HCT116 (cell line): ENCODE measurements around the gene FAM120A. TPM values are rescaled to one million over a fixed set of nuclear protein-coding genes. Genes with fewer than 3 reads are reported as not detected.
A peak's percentile ranks its signal among the peaks of the same experiment; 100 is the strongest.

Source experiments
- ATAC-seq: fragments of 200-7000 bp; cut with Tn5 transposase; 2 replicates; pipeline ENCODE4 v1.9.1; 2020; ENCODE audit warnings: mild to moderate bottlenecking, moderate library complexity
- BruUV-seq: library from RNA; stranded (reverse); fragments of 400-500 nt; replicated peaks from 2 replicates; lab custom pipeline; 2021; lab: Mats Ljungman, UMichigan
- CTCF ChIA-PET: fragments of 300-600 bp; sonication (Branson Sonifier 250); formaldehyde crosslinking; loops from one replicate; lab custom pipeline; 2021; ENCODE audit warnings: antibody characterized with exemption; lab: Charles Lee
- POLR2A ChIA-PET: fragments of 300-600, 350-600 bp; sonication (Branson Sonifier 250); formaldehyde crosslinking; loops from one replicate; lab custom pipeline; 2021; ENCODE audit warnings: antibody characterized with exemption; lab: Charles Lee
- RAD21 ChIA-PET, 2 experiments: fragments of 300-600 bp; sonication (Branson Sonifier 250); formaldehyde crosslinking; loops; one replicate each; lab custom pipeline; 2023; ENCODE audit warnings: low total read pairs in 2 of 2; ENCODE audit not compliant: uncharacterized antibody in 2 of 2, unreplicated experiment in 2 of 2, low non-redundant PET in 1 of 2; lab: Charles Lee
- DNase-seq: peaks from one replicate; pipeline ENCODE4 v3.0.0-alpha.2; 2010; ENCODE audit warnings: low read depth, low spot score
- H2AFZ ChIP-seq: fragments of 200-600 bp; shearing (Covaris generic), sonication (generic); 2 replicates; pipeline ENCODE4 v1.6.1; 2017; ENCODE audit warnings: low read depth, mixed run types, mixed read lengths, antibody characterized with exemption, low read length; ENCODE audit not compliant: poor library complexity, severe bottlenecking
- H3K27ac ChIP-seq: 2 replicates; pipeline ENCODE4 v1.5.1; 2012; ENCODE audit warnings: low read depth, low read length
- H3K27me3 ChIP-seq: fragments of 200-600 bp; sonication (generic); 2 replicates; pipeline ENCODE4 v1.6.1; 2016; ENCODE audit warnings: mixed run types, low read length, mixed read lengths; ENCODE audit not compliant: insufficient read depth
- H3K36me3 ChIP-seq, 2 experiments: fragments of 200-500 bp in 1 of 2; fragments of 200-600 bp in 1 of 2; sonication (Bioruptor generic) in 1 of 2; sonication (generic) in 1 of 2; 2 replicates each; pipeline versions ENCODE4 v1.5.1 to v1.6.1; 2014 to 2016; ENCODE audit warnings: low read length in 2 of 2, inconsistent platforms in 1 of 2, mixed read lengths in 1 of 2, mixed run types in 1 of 2; ENCODE audit not compliant: insufficient read depth in 2 of 2, control insufficient read depth in 1 of 2
- H3K4me1 ChIP-seq, 2 experiments: fragments of 200-600 bp in 1 of 2; sonication (generic) in 1 of 2; 2 replicates each; pipeline versions ENCODE4 v1.5.1 to v1.6.1; 2012 to 2017; ENCODE audit warnings: low read length in 2 of 2, inconsistent platforms in 1 of 2, mild to moderate bottlenecking in 1 of 2, mixed read lengths in 1 of 2, mixed run types in 1 of 2, moderate library complexity in 1 of 2; ENCODE audit not compliant: insufficient read depth in 2 of 2, control insufficient read depth in 1 of 2
- H3K4me2 ChIP-seq: fragments of 200-600 bp; sonication (generic); 2 replicates; pipeline ENCODE4 v1.6.1; 2017; ENCODE audit warnings: mixed run types, low read length, mixed read lengths
- H3K4me3 ChIP-seq, 2 experiments: fragments of 200-600 bp in 1 of 2; sonication (generic) in 1 of 2; replicated peaks in 1 of 2; 2 replicates each; pipeline ENCODE4 v1.5.1; 2011 to 2016; ENCODE audit warnings: low read length in 2 of 2, control low read depth in 1 of 2, low read depth in 1 of 2, mild to moderate bottlenecking in 1 of 2, mixed read lengths in 1 of 2, mixed run types in 1 of 2
- H3K79me2 ChIP-seq: fragments of 200-600 bp; sonication (generic); 2 replicates; pipeline ENCODE4 v1.6.1; 2017; ENCODE audit warnings: mild to moderate bottlenecking, mixed run types, low read length, moderate library complexity, mixed read lengths; ENCODE audit not compliant: insufficient read depth
- H3K9ac ChIP-seq: fragments of 200-600 bp; sonication (generic); 2 replicates; pipeline ENCODE4 v1.6.1; 2016; ENCODE audit warnings: low read length, mixed read lengths
- H3K9me2 ChIP-seq: fragments of 200-600 bp; sonication (generic), shearing (Covaris generic); 2 replicates; pipeline ENCODE4 v1.6.1; 2017; ENCODE audit warnings: mixed run types, mild to moderate bottlenecking, moderate library complexity; ENCODE audit not compliant: insufficient read depth
- H3K9me3 ChIP-seq, 2 experiments: fragments of 200-500 bp in 1 of 2; fragments of 200-600 bp in 1 of 2; sonication (Bioruptor generic) in 1 of 2; sonication (generic) in 1 of 2; 2 replicates each; pipeline ENCODE4 v1.6.1; 2014 to 2017; ENCODE audit warnings: low read length in 2 of 2, mixed read lengths in 2 of 2, inconsistent platforms in 1 of 2, low read depth in 1 of 2, mild to moderate bottlenecking in 1 of 2, mixed run types in 1 of 2, moderate library complexity in 1 of 2; ENCODE audit not compliant: control insufficient read depth in 1 of 2, insufficient read depth in 1 of 2
- H4K20me1 ChIP-seq: fragments of 200-600 bp; sonication (generic), shearing (Covaris generic); 2 replicates; pipeline ENCODE4 v1.6.1; 2017; ENCODE audit warnings: mixed run types, mild to moderate bottlenecking, moderate library complexity; ENCODE audit not compliant: insufficient read depth
- CEBPB ChIP-seq: IDR thresholded peaks from 2 replicates; pipeline ENCODE4 v1.6.1; 2012; ENCODE audit warnings: low read depth
- EGR1 ChIP-seq: IDR thresholded peaks from 2 replicates; pipeline ENCODE4 v1.6.1; 2012; ENCODE audit warnings: low read depth
- ELF1 ChIP-seq: IDR thresholded peaks from 2 replicates; pipeline ENCODE4 v1.6.1; 2012; ENCODE audit warnings: low read depth, borderline replicate concordance
- EZH2 ChIP-seq: fragments of 200-600 bp; sonication (generic); IDR thresholded peaks from 2 replicates; pipeline ENCODE4 v1.6.1; 2017; ENCODE audit warnings: antibody characterized with exemption, mixed run types
- EZH2phosphoT487 ChIP-seq: fragments of 200-600 bp; IDR thresholded peaks from 2 replicates; pipeline ENCODE4 v1.6.1; 2018; ENCODE audit warnings: antibody characterized with exemption, borderline replicate concordance
- FOSL1 ChIP-seq: IDR thresholded peaks from 2 replicates; pipeline ENCODE4 v1.6.1; 2012; ENCODE audit warnings: low read depth
- JUND ChIP-seq: IDR thresholded peaks from 2 replicates; pipeline ENCODE4 v1.6.1; 2012
- POLR2AphosphoS5 ChIP-seq: IDR thresholded peaks from 2 replicates; pipeline ENCODE4 v1.6.1; 2011; ENCODE audit warnings: mild to moderate bottlenecking, low read depth, low read length, moderate library complexity
- RAD21 ChIP-seq: IDR thresholded peaks from 2 replicates; pipeline ENCODE4 v1.6.1; 2012; ENCODE audit warnings: low read depth, mild to moderate bottlenecking
- SP1 ChIP-seq: IDR thresholded peaks from 2 replicates; pipeline ENCODE4 v1.6.1; 2012; ENCODE audit warnings: low read depth
- TCF7L2 ChIP-seq: IDR thresholded peaks from 2 replicates; pipeline ENCODE4 v1.7.0; 2011; ENCODE audit warnings: borderline replicate concordance, inconsistent platforms; ENCODE audit not compliant: insufficient read depth, insufficient read length; ENCODE audit errors: extremely low read depth
- YY1 ChIP-seq: IDR thresholded peaks from 2 replicates; pipeline ENCODE4 v1.6.1; 2011; ENCODE audit warnings: low read length, low read depth, moderate library complexity, mild to moderate bottlenecking; ENCODE audit not compliant: insufficient replicate concordance; ENCODE audit errors: extremely low read depth
- intact Hi-C: fragments of 100-400 bp; cut with micrococcal nuclease; formaldehyde crosslinking; loops from 2 replicates; pipeline ENCODE4 v1.10.0; 2022
- total RNA-seq: library from RNA; stranded (reverse); gene quantifications from one replicate; pipeline ENCODE4 v1.2.1, GENCODE V29; 2021; ENCODE audit not compliant: unreplicated experiment
- TF ChIP-seq, protein P1 (sequence below): IDR thresholded peaks from 2 replicates; pipeline ENCODE4 v1.6.1; 2011; ENCODE audit warnings: mild to moderate bottlenecking, low read length, moderate library complexity; ENCODE audit not compliant: insufficient replicate concordance; ENCODE audit errors: extremely low read depth
- TF ChIP-seq, protein P2 (sequence below), 3 experiments: fragments of 200-600 bp in 1 of 3; sonication (generic) in 1 of 3; IDR thresholded peaks in 2 of 3; conservative IDR thresholded peaks in 1 of 3; 2 replicates each; pipeline ENCODE4 v1.5.1; 2012 to 2017; ENCODE audit warnings: low read depth in 2 of 3, low read length in 2 of 3, antibody characterized with exemption in 1 of 3, borderline replicate concordance in 1 of 3, control low read depth in 1 of 3, mild to moderate bottlenecking in 1 of 3, mixed read lengths in 1 of 3, mixed run types in 1 of 3, moderate library complexity in 1 of 3; ENCODE audit not compliant: insufficient read depth in 1 of 3

FAM120A gene
- total RNA-seq, 1 experiment from 2014 or later, result 122 TPM

GRCh38 chr9:93427655-93428379, 23.7 kb upstream of the FAM120A start:
- no TSS peak for BruUV-seq
- H3K4me2 ChIP-seq, result no peak overlapping the region
- H3K36me3 ChIP-seq, result no peaks in the 10 kb centered on the region
- no peak overlapping the region for H3K4me3 ChIP-seq
- no peaks in the 10 kb centered on the region for H4K20me1 ChIP-seq
- no peak overlapping the region for H2AFZ ChIP-seq
- TF ChIP-seq CEBPB (no peak), EZH2phosphoT487 (no peak), EGR1 (no peak), POLR2AphosphoS5 (no peak), RAD21 (peak; percentile 34; the same call in 1 of the 2 replicates), SP1 (no peak), EZH2 (no peak), FOSL1 (no peak), ELF1 (no peak), TCF7L2 (no peak), YY1 (no peak), JUND (no peak)
- TF ChIP-seq, protein P1, sequence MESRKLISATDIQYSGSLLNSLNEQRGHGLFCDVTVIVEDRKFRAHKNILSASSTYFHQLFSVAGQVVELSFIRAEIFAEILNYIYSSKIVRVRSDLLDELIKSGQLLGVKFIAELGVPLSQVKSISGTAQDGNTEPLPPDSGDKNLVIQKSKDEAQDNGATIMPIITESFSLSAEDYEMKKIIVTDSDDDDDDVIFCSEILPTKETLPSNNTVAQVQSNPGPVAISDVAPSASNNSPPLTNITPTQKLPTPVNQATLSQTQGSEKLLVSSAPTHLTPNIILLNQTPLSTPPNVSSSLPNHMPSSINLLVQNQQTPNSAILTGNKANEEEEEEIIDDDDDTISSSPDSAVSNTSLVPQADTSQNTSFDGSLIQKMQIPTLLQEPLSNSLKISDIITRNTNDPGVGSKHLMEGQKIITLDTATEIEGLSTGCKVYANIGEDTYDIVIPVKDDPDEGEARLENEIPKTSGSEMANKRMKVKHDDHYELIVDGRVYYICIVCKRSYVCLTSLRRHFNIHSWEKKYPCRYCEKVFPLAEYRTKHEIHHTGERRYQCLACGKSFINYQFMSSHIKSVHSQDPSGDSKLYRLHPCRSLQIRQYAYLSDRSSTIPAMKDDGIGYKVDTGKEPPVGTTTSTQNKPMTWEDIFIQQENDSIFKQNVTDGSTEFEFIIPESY, result no peak
- TF ChIP-seq, protein P2, sequence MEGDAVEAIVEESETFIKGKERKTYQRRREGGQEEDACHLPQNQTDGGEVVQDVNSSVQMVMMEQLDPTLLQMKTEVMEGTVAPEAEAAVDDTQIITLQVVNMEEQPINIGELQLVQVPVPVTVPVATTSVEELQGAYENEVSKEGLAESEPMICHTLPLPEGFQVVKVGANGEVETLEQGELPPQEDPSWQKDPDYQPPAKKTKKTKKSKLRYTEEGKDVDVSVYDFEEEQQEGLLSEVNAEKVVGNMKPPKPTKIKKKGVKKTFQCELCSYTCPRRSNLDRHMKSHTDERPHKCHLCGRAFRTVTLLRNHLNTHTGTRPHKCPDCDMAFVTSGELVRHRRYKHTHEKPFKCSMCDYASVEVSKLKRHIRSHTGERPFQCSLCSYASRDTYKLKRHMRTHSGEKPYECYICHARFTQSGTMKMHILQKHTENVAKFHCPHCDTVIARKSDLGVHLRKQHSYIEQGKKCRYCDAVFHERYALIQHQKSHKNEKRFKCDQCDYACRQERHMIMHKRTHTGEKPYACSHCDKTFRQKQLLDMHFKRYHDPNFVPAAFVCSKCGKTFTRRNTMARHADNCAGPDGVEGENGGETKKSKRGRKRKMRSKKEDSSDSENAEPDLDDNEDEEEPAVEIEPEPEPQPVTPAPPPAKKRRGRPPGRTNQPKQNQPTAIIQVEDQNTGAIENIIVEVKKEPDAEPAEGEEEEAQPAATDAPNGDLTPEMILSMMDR (IDR thresholded peaks at IDR 0.05 in 2 of 3, conservative IDR thresholded peaks at IDR 0.05 in 1 of 3; ENCODE audit: borderline replicate concordance in 1 of 3, insufficient read depth in 1 of 3, low read depth in 2 of 3, low read length in 2 of 3), result peak in 2 of 3 experiments; percentile 39 to 42; a peak in 4 of 6 replicates
- TF ChIP-seq, all 23 proteins: peak for 2
- intact Hi-C loops, result no loop called here
- H3K27ac ChIP-seq, result no peak overlapping the region
- ChIA-PET POLR2A (no interaction called here), RAD21 (no interaction called here), CTCF (interaction anchor here (1.5 to 1.6 kb wide), 2 partner anchors 9 to 26 kb away, joined by 3 read pairs; no protein-coding TSS in a partner anchor)
- H3K9me3 ChIP-seq, result no peaks in the 10 kb centered on the region
- ATAC-seq (peak; percentile 63), DNase-seq (no peak)
- H3K9ac ChIP-seq, result no peak overlapping the region
- H3K79me2 ChIP-seq, result no peaks in the 10 kb centered on the region
- no peaks in the 10 kb centered on the region for H3K9me2 ChIP-seq
- H3K27me3 ChIP-seq, result no peaks in the 10 kb centered on the region
- no peaks in the 10 kb centered on the region for H3K4me1 ChIP-seq
